Esophagus muscularis mucosa (tissue), 4 donors: Measurements from ENCODE around the gene MTAP.

Source experiments
- EP300 ChIP-seq: sonication (generic); formaldehyde crosslinking; IDR thresholded peaks from one replicate; pipeline ENCODE4 v1.6.1; 2017; ENCODE audit warnings: antibody characterized with exemption
- POLR2A ChIP-seq: fragments of 450-650 bp; IDR thresholded peaks from one replicate; pipeline ENCODE4 v1.6.1; 2017; ENCODE audit warnings: antibody characterized with exemption, moderate library complexity, mild to moderate bottlenecking, low read depth
- POLR2AphosphoS5 ChIP-seq, 2 donors: sonication (generic); formaldehyde crosslinking; IDR thresholded peaks; one replicate each; pipeline ENCODE4 v1.6.1; 2017; ENCODE audit warnings: antibody characterized with exemption in 2 of 2
- TF ChIP-seq, protein P1 (sequence below), 3 experiments: fragments of 200-600 bp in 2 of 3; fragments of 450-650 bp in 1 of 3; sonication (generic) in 2 of 3; IDR thresholded peaks; one replicate each; pipeline ENCODE4 v1.5.1; 2017 to 2019; ENCODE audit warnings: antibody characterized with exemption in 3 of 3, mild to moderate bottlenecking in 2 of 3, moderate library complexity in 1 of 3

DNA sequence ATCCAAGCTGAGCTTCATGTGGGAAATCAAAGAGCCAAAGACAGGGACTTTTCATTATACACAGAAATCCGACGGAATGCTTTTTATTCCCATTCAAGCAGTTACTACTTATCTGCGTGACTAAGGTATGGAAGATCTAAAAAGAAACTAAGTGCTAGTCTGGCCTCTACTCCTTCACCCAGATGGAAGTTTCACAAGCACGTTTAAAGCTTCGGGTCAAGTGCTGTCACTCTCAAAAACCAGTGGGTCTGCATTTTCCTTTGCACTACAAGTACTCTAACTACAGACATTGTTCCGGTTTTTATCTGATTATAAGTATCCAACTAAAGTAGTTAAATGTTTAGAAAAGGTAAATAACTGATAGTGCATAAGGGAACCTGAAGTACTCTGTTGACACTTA is 13.7 kb upstream of the MTAP start:
- TF ChIP-seq, protein P1, sequence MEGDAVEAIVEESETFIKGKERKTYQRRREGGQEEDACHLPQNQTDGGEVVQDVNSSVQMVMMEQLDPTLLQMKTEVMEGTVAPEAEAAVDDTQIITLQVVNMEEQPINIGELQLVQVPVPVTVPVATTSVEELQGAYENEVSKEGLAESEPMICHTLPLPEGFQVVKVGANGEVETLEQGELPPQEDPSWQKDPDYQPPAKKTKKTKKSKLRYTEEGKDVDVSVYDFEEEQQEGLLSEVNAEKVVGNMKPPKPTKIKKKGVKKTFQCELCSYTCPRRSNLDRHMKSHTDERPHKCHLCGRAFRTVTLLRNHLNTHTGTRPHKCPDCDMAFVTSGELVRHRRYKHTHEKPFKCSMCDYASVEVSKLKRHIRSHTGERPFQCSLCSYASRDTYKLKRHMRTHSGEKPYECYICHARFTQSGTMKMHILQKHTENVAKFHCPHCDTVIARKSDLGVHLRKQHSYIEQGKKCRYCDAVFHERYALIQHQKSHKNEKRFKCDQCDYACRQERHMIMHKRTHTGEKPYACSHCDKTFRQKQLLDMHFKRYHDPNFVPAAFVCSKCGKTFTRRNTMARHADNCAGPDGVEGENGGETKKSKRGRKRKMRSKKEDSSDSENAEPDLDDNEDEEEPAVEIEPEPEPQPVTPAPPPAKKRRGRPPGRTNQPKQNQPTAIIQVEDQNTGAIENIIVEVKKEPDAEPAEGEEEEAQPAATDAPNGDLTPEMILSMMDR (IDR thresholded peaks at IDR 0.05) = no peak
- TF ChIP-seq POLR2A (no peak), POLR2AphosphoS5 (IDR thresholded peaks at IDR 0.05) (no peak), EP300 (no peak)
